Gastroesophageal sphincter (tissue), 3 donors: Measurements from ENCODE around the gene PPP2R3B.

Experiments
- POLR2A ChIP-seq, 2 donors: fragments of 450-650 bp; IDR thresholded peaks; one replicate each; pipeline ENCODE4 v1.6.1; 2017; ENCODE audit warnings: antibody characterized with exemption in 2 of 2, mild to moderate bottlenecking in 2 of 2, moderate library complexity in 1 of 2
- TF ChIP-seq, protein P1 (sequence below), 4 experiments: fragments of 200-600 bp in 2 of 4; fragments of 450-650 bp in 2 of 4; sonication (generic) in 1 of 4; IDR thresholded peaks; one replicate each; pipeline ENCODE4 v1.5.1; 2017 to 2019; ENCODE audit warnings: antibody characterized with exemption in 4 of 4, mild to moderate bottlenecking in 2 of 4, moderate library complexity in 2 of 4

DNA sequence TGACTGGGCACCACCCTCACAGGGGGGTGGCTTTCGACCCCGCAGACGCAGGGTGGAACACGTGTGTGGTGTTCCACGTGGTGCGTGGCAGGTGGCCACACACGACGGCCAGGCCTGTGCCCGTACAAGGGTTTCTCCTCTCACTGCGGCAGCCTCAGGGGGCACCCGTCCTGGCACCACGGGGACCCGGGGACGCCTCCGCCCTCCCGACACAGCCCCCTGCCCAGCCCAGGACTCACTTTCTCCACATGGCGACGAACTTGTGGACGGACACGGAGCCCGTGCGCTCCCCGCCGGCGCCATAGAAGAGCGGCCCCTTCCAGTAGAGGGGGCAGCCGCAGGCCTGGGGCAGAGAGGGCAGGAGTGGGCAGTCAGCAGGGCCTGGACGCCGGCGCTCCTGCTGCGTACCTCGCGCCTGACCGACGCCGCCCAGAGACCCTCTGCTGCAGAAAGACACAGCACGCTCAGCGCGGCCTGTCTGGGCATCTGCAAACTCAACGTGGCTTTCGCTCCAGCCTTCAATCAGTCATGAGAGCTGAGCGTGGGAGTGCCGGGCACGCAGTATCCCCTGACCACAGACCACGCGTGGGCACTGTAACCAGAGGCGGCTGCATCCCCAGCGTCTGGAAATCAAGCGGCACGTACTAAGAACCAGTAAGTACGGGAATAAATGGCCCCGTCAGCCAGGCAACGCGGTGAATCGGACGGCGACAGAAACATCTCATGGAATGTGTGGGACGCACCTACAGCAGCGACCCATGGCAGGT, 39.2 kb downstream of the PPP2R3B start:
- TF ChIP-seq, protein P1, sequence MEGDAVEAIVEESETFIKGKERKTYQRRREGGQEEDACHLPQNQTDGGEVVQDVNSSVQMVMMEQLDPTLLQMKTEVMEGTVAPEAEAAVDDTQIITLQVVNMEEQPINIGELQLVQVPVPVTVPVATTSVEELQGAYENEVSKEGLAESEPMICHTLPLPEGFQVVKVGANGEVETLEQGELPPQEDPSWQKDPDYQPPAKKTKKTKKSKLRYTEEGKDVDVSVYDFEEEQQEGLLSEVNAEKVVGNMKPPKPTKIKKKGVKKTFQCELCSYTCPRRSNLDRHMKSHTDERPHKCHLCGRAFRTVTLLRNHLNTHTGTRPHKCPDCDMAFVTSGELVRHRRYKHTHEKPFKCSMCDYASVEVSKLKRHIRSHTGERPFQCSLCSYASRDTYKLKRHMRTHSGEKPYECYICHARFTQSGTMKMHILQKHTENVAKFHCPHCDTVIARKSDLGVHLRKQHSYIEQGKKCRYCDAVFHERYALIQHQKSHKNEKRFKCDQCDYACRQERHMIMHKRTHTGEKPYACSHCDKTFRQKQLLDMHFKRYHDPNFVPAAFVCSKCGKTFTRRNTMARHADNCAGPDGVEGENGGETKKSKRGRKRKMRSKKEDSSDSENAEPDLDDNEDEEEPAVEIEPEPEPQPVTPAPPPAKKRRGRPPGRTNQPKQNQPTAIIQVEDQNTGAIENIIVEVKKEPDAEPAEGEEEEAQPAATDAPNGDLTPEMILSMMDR (IDR thresholded peaks at IDR 0.05) = no peak
- no peak for TF ChIP-seq POLR2A (IDR thresholded peaks at IDR 0.05)
